ENCODE data around the gene UBAP2L. TPM values are rescaled to one million over a fixed set of nuclear protein-coding genes. Genes with fewer than 3 reads are reported as not detected.

The UBAP2L gene
- total RNA-seq, 1 experiment from 2014 or later: 265 TPM

DNA sequence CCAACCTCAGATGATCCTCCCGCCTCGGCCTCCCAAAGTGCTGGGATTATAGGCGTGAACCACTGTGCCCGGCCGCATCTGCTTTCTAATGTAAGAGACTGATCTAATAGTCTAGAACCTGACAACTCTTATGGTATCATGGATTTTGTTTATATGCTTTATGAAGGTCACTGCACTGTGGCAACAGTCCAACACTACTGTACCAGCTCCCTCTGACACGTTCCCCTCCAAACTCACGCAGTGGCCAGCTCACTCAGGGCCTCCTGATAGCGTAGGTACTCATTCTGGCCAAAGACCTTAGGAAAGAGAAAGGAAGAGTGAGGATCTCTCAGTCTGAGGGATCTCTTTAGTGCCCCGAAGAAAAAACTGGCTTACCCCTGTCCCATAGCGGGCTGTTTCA, 8.7 kb upstream of the UBAP2L start:
- Mint-ChIP-seq H3K27ac (no peak overlapping the region), H3K9me3 (no peaks in the 10 kb centered on the region), H3K4me1 (no peaks in the 10 kb centered on the region), H3K36me3 (ENCODE audit: insufficient read depth in 1 of 3, low read depth in 3 of 3) (peaks cover 49 to 82% (median 79%) of the 10 kb centered on the region in 3 experiments), H3K27me3 (ENCODE audit: low read depth) (no peaks in the 10 kb centered on the region), H3K4me3 (no peak overlapping the region)
- H3K9ac ChIP-seq (ENCODE audit: extremely low read depth, insufficient read length, low read length): no peak overlapping the region
- no peak overlapping the region for H3K14ac ChIP-seq (ENCODE audit: insufficient read depth, low read length)
- no peak overlapping the region for H3K56ac ChIP-seq (ENCODE audit: insufficient read length, low read depth, low read length)
- H3K9me3 ChIP-seq (ENCODE audit: control insufficient read depth, low read depth, low read length): no peaks in the 10 kb centered on the region
- no peak for TF ChIP-seq CTCF (conservative IDR thresholded peaks at IDR 0.05)
- H2BK5ac ChIP-seq (ENCODE audit: insufficient read length, low read length): no peak overlapping the region
- no peak overlapping the region for H4K8ac ChIP-seq (replicated peaks; ENCODE audit: insufficient read length, low read depth, low read length)
- H3K27ac ChIP-seq (ENCODE audit: insufficient read length, low read depth, low read length): no peak overlapping the region
- no peak overlapping the region for H2BK15ac ChIP-seq (ENCODE audit: low read depth, low read length)
- no peak overlapping the region for H4K91ac ChIP-seq (ENCODE audit: insufficient read length, low read depth, low read length)
- H2BK12ac ChIP-seq (ENCODE audit: insufficient read length, low read depth, low read length): no peak overlapping the region
- no peak overlapping the region for H2AK5ac ChIP-seq (ENCODE audit: insufficient read length, low read length)
- H3K4me1 ChIP-seq (ENCODE audit: insufficient read depth, low read length): no peaks in the 10 kb centered on the region
- no peak overlapping the region for H2BK120ac ChIP-seq (ENCODE audit: low read depth, low read length, poor library complexity, severe bottlenecking)
- no peak overlapping the region for H4K5ac ChIP-seq (ENCODE audit: insufficient read length, low read depth, low read length)
- H3K4me2 ChIP-seq (ENCODE audit: insufficient read depth, insufficient read length, low read length): no peak overlapping the region
- no peak for DNase-seq
- H2BK20ac ChIP-seq (ENCODE audit: low read depth, low read length, poor library complexity, severe bottlenecking): no peak overlapping the region
- no peaks in the 10 kb centered on the region for H3K27me3 ChIP-seq (ENCODE audit: insufficient read depth, low read length)
- no peak overlapping the region for H3T11ph ChIP-seq (ENCODE audit: low read length)
- no peaks in the 10 kb centered on the region for H4K20me1 ChIP-seq (ENCODE audit: control insufficient read depth, insufficient read depth, insufficient read length)
- no peak overlapping the region for H3K18ac ChIP-seq (ENCODE audit: insufficient read length, low read depth, low read length)
- WGBS (ENCODE audit: extremely low coverage, insufficient read length, low lambda C conversion rate): no CpG with 5 or more reads among the region's 10 CpGs
- H3K79me2 ChIP-seq (ENCODE audit: insufficient read depth, low read length): no peaks in the 10 kb centered on the region
- H3K23ac ChIP-seq (ENCODE audit: insufficient read length, low read depth, low read length): no peak overlapping the region
- H3K79me1 ChIP-seq (ENCODE audit: insufficient read depth, low read depth, low read length, poor library complexity, severe bottlenecking): no peaks in the 10 kb centered on the region
- no peak overlapping the region for H2AFZ ChIP-seq (ENCODE audit: low read length)
- no peak overlapping the region for H3K4ac ChIP-seq (ENCODE audit: low read depth, low read length)
- H3K23me2 ChIP-seq (ENCODE audit: insufficient read length, low read depth, low read length, poor library complexity, severe bottlenecking): no peaks in the 10 kb centered on the region

Data from H9 (cell line).